ENCODE results near the gene PDZD7.
A peak's percentile ranks its signal among the peaks of the same experiment; 100 is the strongest.
"Not testable (repeated sequence)": the region's sequence is repeated elsewhere in the genome, so short reads cannot be mapped to it uniquely, and the experiment has no call there.

The PDZD7 gene

GRCh38 chr10:100981178-100981772 is 49.7 kb downstream of the PDZD7 start:
- no peak for DNase-seq

GRCh38 chr10:100980711-100981110 is 50.2 kb downstream of the PDZD7 start:
- DNase-seq = no peak

- DNase-seq = no peak
These were observed 50.6 kb downstream of the PDZD7 start for GRCh38 chr10:100980311-100980710.

GRCh38 chr10:100979791-100980272 is 51.1 kb downstream of the PDZD7 start:
- DNase-seq = no peak

- DNase-seq = no peak
These were observed 52.1 kb downstream of the PDZD7 start for GRCh38 chr10:100978901-100979195.

GRCh38 chr10:100978121-100978900 is 52.6 kb downstream of the PDZD7 start:
- DNase-seq = no peak

- no peak for DNase-seq
These were observed 53.5 kb downstream of the PDZD7 start for GRCh38 chr10:100977436-100977835.

- no peak for DNase-seq
These were observed 54.0 kb downstream of the PDZD7 start for GRCh38 chr10:100976906-100977305.

GRCh38 chr10:100975397-100975796 is 55.5 kb downstream of the PDZD7 start:
- not testable (repeated sequence) for DNase-seq

GRCh38 chr10:100972904-100973535 is 57.9 kb downstream of the PDZD7 start:
- DNase-seq = no peak

GRCh38 chr10:100972115-100972903 is 58.6 kb downstream of the PDZD7 start:
- no peak for DNase-seq

GRCh38 chr10:100970914-100971811 is 59.8 kb downstream of the PDZD7 start:
- peak in 1 of 2 experiments; percentile 10 for DNase-seq

- peak in 1 of 2 experiments; percentile 13 for DNase-seq
These were observed 60.6 kb downstream of the PDZD7 start for GRCh38 chr10:100970076-100970913.

GRCh38 chr10:100969187-100970075 is 61.5 kb downstream of the PDZD7 start, which contains the start of gene SEMA4G:
SEMA4G (plus strand) TSS chr10:100969504; CDS start chr10:100972913, 3,409 bp downstream.
- peak; percentile 4 to 66 for DNase-seq

GRCh38 chr10:100968863-100969186 is 62.1 kb downstream of the PDZD7 start:
- DNase-seq = peak in 1 of 2 experiments; percentile 32

GRCh38 chr10:100968062-100968736 is 62.7 kb downstream of the PDZD7 start:
- no peak for DNase-seq

GRCh38 chr10:100967332-100967731 is 63.6 kb downstream of the PDZD7 start:
- DNase-seq = no peak

GRCh38 chr10:100966887-100967286 is 64.0 kb downstream of the PDZD7 start:
- DNase-seq = no peak

- DNase-seq = no peak
These were observed 65.1 kb downstream of the PDZD7 start for GRCh38 chr10:100965820-100966219.

- no peak for DNase-seq
These were observed 67.1 kb downstream of the PDZD7 start for GRCh38 chr10:100963826-100964225.

All from NCI-H526 (cell line).